ENCODE results near the gene MIPOL1. TPM values are rescaled to one million over a fixed set of nuclear protein-coding genes. Genes with fewer than 3 reads are reported as not detected.

Gene MIPOL1
- total RNA-seq, 1 experiment from 2014 or later, result 15.4 TPM

DNA sequence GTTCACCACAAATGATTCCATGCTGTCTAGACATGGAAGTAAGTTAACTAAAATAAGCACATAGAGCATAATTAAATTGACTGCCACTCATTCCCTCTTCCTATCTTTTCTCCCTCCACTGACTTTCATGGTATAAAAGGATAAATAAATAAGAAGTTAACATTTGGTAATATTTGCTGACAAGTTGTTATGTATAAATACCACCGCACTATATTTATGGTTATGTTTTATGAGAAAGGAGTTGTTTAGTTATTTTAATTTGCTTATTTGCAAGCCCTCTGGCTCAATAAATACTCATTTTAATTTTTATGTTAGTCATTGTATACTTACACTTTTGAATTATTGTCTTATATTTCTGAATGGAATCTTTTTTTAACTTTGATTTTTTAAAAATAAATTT lies 113.5 kb downstream of the MIPOL1 start:
- intact Hi-C loops (cut with micrococcal nuclease), result no loop called here
- DNase-seq (ENCODE audit: low read depth, low spot score) (no peak), ATAC-seq (no peak)
- Histone ChIP-seq H3K4me3 (replicated peaks in 1 of 2; ENCODE audit: low read depth in 1 of 2, low read length in 2 of 2) (no peak overlapping the region), H3K9ac (ENCODE audit: low read length) (no peak overlapping the region), H2AFZ (ENCODE audit: low read depth, low read length, poor library complexity, severe bottlenecking) (no peak overlapping the region), H3K9me3 (ENCODE audit: control insufficient read depth in 1 of 2, insufficient read depth in 1 of 2, low read depth in 1 of 2, low read length in 2 of 2) (no peaks in the 10 kb centered on the region), H3K4me2 (ENCODE audit: low read length) (no peak overlapping the region), H3K27me3 (ENCODE audit: insufficient read depth, low read length) (no peaks in the 10 kb centered on the region), H3K9me2 (ENCODE audit: insufficient read depth) (no peaks in the 10 kb centered on the region), H4K20me1 (ENCODE audit: insufficient read depth) (no peaks in the 10 kb centered on the region), H3K36me3 (ENCODE audit: control insufficient read depth in 1 of 2, insufficient read depth in 2 of 2, low read length in 2 of 2) (no peaks in the 10 kb centered on the region), H3K79me2 (ENCODE audit: insufficient read depth, low read length) (no peaks in the 10 kb centered on the region), H3K4me1 (ENCODE audit: control insufficient read depth in 1 of 2, insufficient read depth in 2 of 2, low read length in 2 of 2) (no peaks in the 10 kb centered on the region), H3K27ac (ENCODE audit: low read depth, low read length) (no peak overlapping the region)
- ChIA-PET RAD21 (ENCODE audit: low non-redundant PET in 1 of 2, low total read pairs in 2 of 2, uncharacterized antibody in 2 of 2, unreplicated experiment in 2 of 2) (no interaction called here), POLR2A (no interaction called here), CTCF (no interaction called here)
- BruUV-seq (replicated peaks), result no TSS peak
- TF ChIP-seq YY1 (IDR thresholded peaks at IDR 0.05; ENCODE audit: extremely low read depth, insufficient replicate concordance, low read depth, low read length) (no peak), EZH2phosphoT487 (IDR thresholded peaks at IDR 0.05; ENCODE audit: borderline replicate concordance) (no peak), POLR2AphosphoS5 (IDR thresholded peaks at IDR 0.05; ENCODE audit: low read depth, low read length) (no peak), ZFX (IDR thresholded peaks at IDR 0.05) (no peak), JUND (IDR thresholded peaks at IDR 0.05) (no peak), FOSL1 (IDR thresholded peaks at IDR 0.05; ENCODE audit: low read depth) (no peak), TCF7L2 (IDR thresholded peaks at IDR 0.05; ENCODE audit: borderline replicate concordance, extremely low read depth, insufficient read depth, insufficient read length) (no peak), SIN3A (IDR thresholded peaks at IDR 0.05; ENCODE audit: low read depth) (no peak), SRF (IDR thresholded peaks at IDR 0.05; ENCODE audit: low read depth) (no peak), EGR1 (IDR thresholded peaks at IDR 0.05; ENCODE audit: low read depth) (no peak), CBX3 (IDR thresholded peaks at IDR 0.05; ENCODE audit: low read depth) (no peak)
- TF ChIP-seq, protein P1, sequence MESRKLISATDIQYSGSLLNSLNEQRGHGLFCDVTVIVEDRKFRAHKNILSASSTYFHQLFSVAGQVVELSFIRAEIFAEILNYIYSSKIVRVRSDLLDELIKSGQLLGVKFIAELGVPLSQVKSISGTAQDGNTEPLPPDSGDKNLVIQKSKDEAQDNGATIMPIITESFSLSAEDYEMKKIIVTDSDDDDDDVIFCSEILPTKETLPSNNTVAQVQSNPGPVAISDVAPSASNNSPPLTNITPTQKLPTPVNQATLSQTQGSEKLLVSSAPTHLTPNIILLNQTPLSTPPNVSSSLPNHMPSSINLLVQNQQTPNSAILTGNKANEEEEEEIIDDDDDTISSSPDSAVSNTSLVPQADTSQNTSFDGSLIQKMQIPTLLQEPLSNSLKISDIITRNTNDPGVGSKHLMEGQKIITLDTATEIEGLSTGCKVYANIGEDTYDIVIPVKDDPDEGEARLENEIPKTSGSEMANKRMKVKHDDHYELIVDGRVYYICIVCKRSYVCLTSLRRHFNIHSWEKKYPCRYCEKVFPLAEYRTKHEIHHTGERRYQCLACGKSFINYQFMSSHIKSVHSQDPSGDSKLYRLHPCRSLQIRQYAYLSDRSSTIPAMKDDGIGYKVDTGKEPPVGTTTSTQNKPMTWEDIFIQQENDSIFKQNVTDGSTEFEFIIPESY (IDR thresholded peaks at IDR 0.05; ENCODE audit: extremely low read depth, insufficient replicate concordance, low read length), result no peak
- TF ChIP-seq, protein P2, sequence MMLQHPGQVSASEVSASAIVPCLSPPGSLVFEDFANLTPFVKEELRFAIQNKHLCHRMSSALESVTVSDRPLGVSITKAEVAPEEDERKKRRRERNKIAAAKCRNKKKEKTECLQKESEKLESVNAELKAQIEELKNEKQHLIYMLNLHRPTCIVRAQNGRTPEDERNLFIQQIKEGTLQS (IDR thresholded peaks at IDR 0.05), result no peak

Measured in HCT116 (cell line).